GM18909 (cell line): ENCODE data around the gene DNAAF5.
"Not testable (repeated sequence)": the region's sequence is repeated elsewhere in the genome, so short reads cannot be mapped to it uniquely, and the experiment has no call there.

Experiments
- ATAC-seq: cut with Tn5 transposase; IDR thresholded peaks from one replicate; pipeline ENCODE4 v1.9.1; 2021; ENCODE audit warnings: mild to moderate bottlenecking; ENCODE audit not compliant: unreplicated experiment, poor library complexity

Gene DNAAF5

DNA sequence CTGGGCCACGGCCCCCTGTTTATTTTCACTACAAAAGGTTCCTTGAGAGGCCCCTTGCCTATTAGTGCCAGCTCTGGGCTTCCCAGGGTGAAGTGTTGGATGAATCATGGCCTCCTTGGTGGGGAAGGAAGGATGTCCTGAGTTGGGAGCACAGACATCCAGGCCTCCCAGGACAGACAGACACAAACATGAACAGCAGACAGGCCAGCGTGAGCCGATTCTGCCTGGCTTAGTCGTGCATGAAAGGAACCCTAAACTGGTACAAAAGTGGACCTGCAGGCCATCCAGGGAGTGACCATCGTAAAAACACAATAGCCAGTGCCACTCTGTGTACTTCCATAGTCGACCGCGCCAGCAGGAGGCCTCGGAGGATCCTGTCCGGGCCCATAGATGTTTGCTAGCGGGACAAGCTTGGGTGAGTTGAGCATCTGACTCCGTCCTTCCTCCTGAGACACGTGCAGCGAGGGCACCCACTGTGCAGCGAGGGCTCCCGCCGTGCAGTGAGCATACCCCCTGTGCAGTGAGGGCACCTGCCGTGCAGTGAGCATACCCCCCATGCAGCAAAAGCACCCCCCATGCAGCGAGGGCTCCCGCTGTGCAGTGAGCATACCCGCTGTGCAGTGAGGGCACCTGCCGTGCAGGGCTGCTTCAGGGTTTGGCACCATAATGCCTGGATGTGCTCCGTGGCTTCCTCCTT, 51.9 kb downstream of the DNAAF5 start:
- ATAC-seq, result no peak

DNA sequence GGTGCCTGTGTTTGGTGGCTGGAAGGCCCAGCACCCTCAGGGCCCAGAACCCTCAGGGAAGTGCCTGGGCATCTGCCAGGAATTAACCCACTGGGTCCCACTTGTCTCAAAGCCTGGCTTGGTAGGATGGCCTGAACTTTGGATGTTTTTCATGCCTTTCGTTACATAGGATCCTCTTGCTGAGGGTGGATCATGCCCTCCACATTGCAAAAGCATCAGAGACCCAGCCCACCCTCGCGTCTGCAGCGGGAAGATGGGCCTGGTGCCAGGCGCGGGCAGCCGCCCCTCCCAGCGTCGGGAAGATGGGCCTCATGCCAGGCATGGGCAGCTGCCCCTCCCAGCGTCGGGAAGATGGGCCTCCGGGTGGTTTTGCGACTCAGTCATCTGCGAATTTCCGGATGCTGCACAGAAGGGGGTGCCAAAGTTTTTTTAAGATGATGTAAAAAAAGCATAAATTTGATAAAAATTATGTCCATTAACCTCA, 52.5 kb downstream of the DNAAF5 start:
- no peak for ATAC-seq

- ATAC-seq, result no peak
Measured at GRCh38 chr7:779480-779879, 53.0 kb downstream of the DNAAF5 start.

- no peak for ATAC-seq
Measured at GRCh38 chr7:780081-780480, 53.6 kb downstream of the DNAAF5 start.

GRCh38 chr7:780516-780915, 54.0 kb downstream of the DNAAF5 start:
- no peak for ATAC-seq

GRCh38 chr7:781186-781849, 54.8 kb downstream of the DNAAF5 start:
- no peak for ATAC-seq

- no peak for ATAC-seq
Measured at GRCh38 chr7:781936-782529, 55.5 kb downstream of the DNAAF5 start.

GRCh38 chr7:782718-783449, 56.4 kb downstream of the DNAAF5 start:
- no peak for ATAC-seq

- ATAC-seq, result no peak
Measured at GRCh38 chr7:783556-784490, 57.3 kb downstream of the DNAAF5 start.

DNA sequence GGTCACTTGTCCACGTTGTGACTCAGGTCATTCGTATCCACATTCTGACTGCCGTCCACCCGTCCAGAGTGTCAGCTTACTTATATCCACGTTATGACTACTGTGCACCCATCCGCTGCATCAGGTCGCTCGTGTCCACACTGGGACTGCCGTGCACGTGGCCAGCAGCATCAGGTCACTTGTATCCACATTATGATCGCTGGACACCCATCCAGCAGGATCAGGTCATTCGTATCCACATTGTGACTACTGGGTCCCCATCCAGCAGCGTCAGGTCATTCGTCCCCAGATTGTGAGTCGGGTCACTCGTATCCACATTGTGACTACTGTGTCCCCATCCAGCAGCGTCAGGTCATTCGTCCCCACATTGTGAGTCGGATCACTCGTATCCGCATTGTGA, 58.5 kb downstream of the DNAAF5 start:
- ATAC-seq, result no peak

GRCh38 chr7:785416-785815, 58.9 kb downstream of the DNAAF5 start:
- ATAC-seq, result no peak

- ATAC-seq, result no peak
Measured at GRCh38 chr7:786472-787255, 60.2 kb downstream of the DNAAF5 start.

DNA sequence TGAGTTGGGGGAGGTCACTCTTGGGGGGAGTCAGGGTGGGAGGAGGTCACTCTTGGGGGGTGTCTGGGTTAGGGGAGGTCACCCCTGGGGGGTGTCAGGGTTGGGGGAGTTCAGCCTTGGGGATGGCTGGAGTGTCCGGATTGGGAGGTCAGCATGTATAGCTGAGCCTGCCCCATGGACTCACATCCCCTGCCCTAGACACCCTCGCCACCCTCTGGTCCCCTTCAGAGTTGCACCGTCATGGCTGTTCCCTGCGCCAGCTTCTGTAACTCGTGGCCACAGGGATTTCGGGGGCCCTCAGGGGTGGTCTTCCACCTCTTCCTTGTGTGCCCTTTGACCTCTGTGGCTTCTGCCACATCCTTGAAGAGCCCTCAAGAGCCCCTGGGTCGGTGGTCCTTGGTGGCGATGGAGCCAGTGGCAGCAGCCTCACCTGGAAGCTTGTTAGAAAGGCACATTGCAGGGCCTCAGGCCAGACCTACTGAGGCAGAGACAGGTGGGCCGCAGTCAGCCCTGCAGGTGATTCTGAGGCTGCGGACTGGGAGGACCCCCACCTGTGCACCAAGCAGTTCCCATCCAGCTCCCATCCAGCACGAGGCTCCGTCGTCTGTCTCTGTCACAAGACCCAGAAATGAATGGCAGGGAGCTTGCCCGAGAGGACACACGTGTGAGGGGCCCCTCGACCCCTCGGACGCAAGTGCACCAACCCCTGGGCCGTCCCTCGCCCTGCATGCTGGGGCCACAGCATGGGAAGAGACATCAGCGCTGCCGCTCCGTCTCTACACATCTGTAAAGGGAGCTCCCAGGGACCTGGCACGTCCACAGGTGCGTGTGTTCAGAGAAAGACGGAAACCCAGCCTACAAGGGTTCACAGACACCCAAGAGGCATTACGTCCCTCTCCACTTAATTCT, 61.1 kb downstream of the DNAAF5 start:
- no peak for ATAC-seq

GRCh38 chr7:791519-791918, 65.0 kb downstream of the DNAAF5 start:
- no peak for ATAC-seq

- no peak for ATAC-seq
Measured at GRCh38 chr7:794207-794606, 67.7 kb downstream of the DNAAF5 start.

DNA sequence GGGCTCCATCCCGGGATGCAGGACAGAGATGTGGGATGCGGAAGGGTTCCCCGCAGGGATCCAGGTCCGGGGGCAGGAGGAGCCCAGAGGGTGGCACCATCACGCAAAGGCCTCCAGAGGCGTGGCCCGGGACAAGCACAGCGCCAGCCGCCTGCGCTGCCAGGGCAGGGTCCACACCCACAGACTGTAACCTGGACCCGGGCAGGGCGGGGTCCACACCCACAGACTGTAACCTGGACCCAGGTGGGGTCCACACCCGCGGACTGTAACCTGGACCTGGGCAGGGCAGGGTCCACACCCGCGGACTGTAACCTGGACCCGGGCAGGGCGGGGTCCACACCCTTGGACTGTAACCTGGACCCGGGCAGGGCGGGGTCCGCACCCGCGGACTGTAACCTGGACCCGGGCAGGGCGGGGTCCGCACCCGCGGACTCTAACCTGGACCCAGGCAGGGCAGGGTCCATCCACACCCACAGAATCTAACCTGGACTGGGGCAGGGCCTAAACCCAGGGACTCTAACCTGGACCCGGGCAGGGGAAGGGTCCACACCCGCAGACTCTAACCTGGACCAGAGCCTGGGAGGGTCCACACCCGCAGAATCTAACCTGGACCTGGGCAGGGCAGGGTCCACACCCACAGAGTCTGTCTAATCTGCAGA, 68.3 kb downstream of the DNAAF5 start:
- ATAC-seq, result no peak

DNA sequence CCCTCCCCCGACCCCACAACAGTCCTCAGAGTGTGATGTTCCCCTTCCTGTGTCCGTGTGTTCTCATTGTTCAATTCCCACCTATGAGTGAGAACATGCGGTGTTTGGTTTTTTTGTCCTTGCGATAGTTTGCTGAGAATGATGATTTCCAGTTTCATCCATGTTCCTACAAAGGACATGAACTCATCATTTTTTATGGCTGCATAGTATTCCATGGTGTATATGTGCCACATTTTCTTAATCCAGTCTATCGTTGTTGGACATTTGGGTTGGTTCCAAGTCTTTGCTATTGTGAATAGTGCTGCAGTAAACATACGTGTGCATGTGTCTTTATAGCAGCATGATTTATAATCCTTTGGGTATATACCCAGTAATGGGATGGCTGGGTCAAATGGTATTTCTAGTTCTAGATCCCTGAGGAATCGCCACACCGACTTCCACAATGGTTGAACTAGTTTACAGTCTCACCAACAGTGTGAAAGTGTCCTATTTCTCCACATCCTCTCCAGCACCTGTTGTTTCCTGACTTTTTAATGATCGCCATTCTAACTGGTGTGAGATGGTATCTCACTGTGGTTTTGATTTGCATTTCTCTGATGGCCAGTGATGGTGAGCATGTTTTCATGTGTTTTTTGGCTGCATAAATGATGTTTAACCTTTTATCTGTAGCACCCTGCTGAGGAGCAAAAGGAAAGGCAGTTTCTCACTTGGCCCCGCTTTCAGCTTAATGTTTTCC, 70.1 kb downstream of the DNAAF5 start:
- not testable (repeated sequence) for ATAC-seq
